Prostate gland (tissue), 2 donors: ENCODE data around the gene ADAMTS2. TPM values are rescaled to one million over a fixed set of nuclear protein-coding genes. Genes with fewer than 3 reads are reported as not detected.

ENCODE experiments used
- DNase-seq: peaks from one replicate; pipeline ENCODE4 v3.0.0-alpha.2; 2019; ENCODE audit warnings: low spot score
- H3K27ac ChIP-seq, 2 donors: fragments of 200-600 bp; sonication (generic); 2 replicates each; pipeline ENCODE4 v1.5.1; 2017 to 2019
- H3K27me3 ChIP-seq: fragments of 200-600 bp; sonication (generic); replicated peaks from 2 replicates; pipeline ENCODE4 v1.5.1; 2019; ENCODE audit not compliant: insufficient read depth
- H3K36me3 ChIP-seq, 2 donors: fragments of 200-600 bp; sonication (generic); 1 replicate in 1 of 2; 2 replicates in 1 of 2; pipeline versions ENCODE4 v1.5.1 to v1.8.1; 2017 to 2019
- H3K4me1 ChIP-seq: fragments of 200-600 bp; sonication (generic); replicated peaks from 2 replicates; pipeline ENCODE4 v1.5.1; 2019
- H3K4me3 ChIP-seq, 2 donors: fragments of 200-600 bp; sonication (generic); 2 replicates each; pipeline ENCODE4 v1.5.1; 2017 to 2019
- H3K9me3 ChIP-seq: fragments of 200-600 bp; sonication (generic); 2 replicates; pipeline ENCODE4 v1.5.1; 2017
- CTCF ChIP-seq, 4 experiments: fragments of 200-600 bp in 2 of 4; fragments of 450-650 bp in 2 of 4; sonication (generic) in 2 of 4; IDR thresholded peaks; 1 replicate in 3 of 4; 2 replicates in 1 of 4; pipeline ENCODE4 v1.5.1; 2016 to 2019; ENCODE audit warnings: antibody characterized with exemption in 4 of 4, mild to moderate bottlenecking in 2 of 4, moderate library complexity in 2 of 4
- POLR2A ChIP-seq: fragments of 450-650 bp; IDR thresholded peaks from one replicate; pipeline ENCODE4 v1.6.1; 2016; ENCODE audit warnings: antibody characterized with exemption, mild to moderate bottlenecking
- POLR2AphosphoS5 ChIP-seq: sonication (generic); formaldehyde crosslinking; IDR thresholded peaks from one replicate; pipeline ENCODE4 v1.6.1; 2017; ENCODE audit warnings: antibody characterized with exemption
- WGBS: methylation state at CpG from one replicate; pipeline ENCODE4 v1.1.5; 2018; 5-methylcytosine and 5-hydroxymethylcytosine counted together
- intact Hi-C: fragments of 100-400 bp; cut with DNase I; formaldehyde crosslinking; loops from one replicate; pipeline ENCODE4 v1.14.2; 2022
- total RNA-seq, 2 donors: library from RNA; depleted of rRNA; stranded (reverse); fragments of >200 nt; gene quantifications; one replicate each; pipeline ENCODE4 v1.1.0, GENCODE V29; 2016

Gene ADAMTS2
- total RNA-seq, 2 donors from 2014 or later: 2.0 to 20.3 TPM

GRCh38 chr5:179231309-179231708 is 114.0 kb downstream of the ADAMTS2 start:
- Histone ChIP-seq H3K9me3 (no peaks in the 10 kb centered on the region), H3K27ac (no peak overlapping the region), H3K27me3 (no peaks in the 10 kb centered on the region), H3K4me1 (no peaks in the 10 kb centered on the region), H3K4me3 (no peak overlapping the region), H3K36me3 (no peaks in the 10 kb centered on the region)
- no peak for DNase-seq
- WGBS: 79% methylated on average over 14 of the region's 14 CpGs
- TF ChIP-seq POLR2AphosphoS5 (no peak), CTCF (IDR thresholded peaks at IDR 0.05) (no peak), POLR2A (no peak)
- intact Hi-C loops: no loop called here

- Histone ChIP-seq H3K4me1 (no peaks in the 10 kb centered on the region), H3K27ac (no peak overlapping the region), H3K36me3 (no peaks in the 10 kb centered on the region), H3K9me3 (no peaks in the 10 kb centered on the region), H3K27me3 (no peaks in the 10 kb centered on the region), H3K4me3 (no peak overlapping the region)
- intact Hi-C loops: no loop called here
- WGBS: 78% methylated on average over 9 of the region's 9 CpGs
- TF ChIP-seq POLR2AphosphoS5 (no peak), POLR2A (no peak), CTCF (IDR thresholded peaks at IDR 0.05) (no peak)
- no peak for DNase-seq
These were observed 115.2 kb downstream of the ADAMTS2 start for GRCh38 chr5:179230061-179230461.

- TF ChIP-seq POLR2A: no peak
- Histone ChIP-seq H3K4me3 (no peak overlapping the region), H3K27ac (no peak overlapping the region), H3K36me3 (no peaks in the 10 kb centered on the region), H3K4me1 (no peaks in the 10 kb centered on the region), H3K9me3 (no peaks in the 10 kb centered on the region), H3K27me3 (no peaks in the 10 kb centered on the region)
- intact Hi-C loops: no loop called here
- WGBS: 84% methylated on average over 10 of the region's 20 CpGs
- no peak for DNase-seq
These were observed 115.9 kb downstream of the ADAMTS2 start for GRCh38 chr5:179229331-179229831.

- DNase-seq: no peak
- H3K27me3 ChIP-seq: no peaks in the 10 kb centered on the region
- WGBS: 74% methylated on average over 20 of the region's 20 CpGs
- no peak overlapping the region for H3K4me3 ChIP-seq
- H3K36me3 ChIP-seq: no peaks in the 10 kb centered on the region
- intact Hi-C loops: no loop called here
- TF ChIP-seq POLR2AphosphoS5 (no peak), CTCF (IDR thresholded peaks at IDR 0.05) (no peak), POLR2A (no peak)
- no peaks in the 10 kb centered on the region for H3K4me1 ChIP-seq
- H3K9me3 ChIP-seq: no peaks in the 10 kb centered on the region
- H3K27ac ChIP-seq: no peak overlapping the region
These were observed 116.7 kb downstream of the ADAMTS2 start for GRCh38 chr5:179228341-179229121.

- 72% methylated on average over 17 of the region's 17 CpGs for WGBS
These were observed 117.5 kb downstream of the ADAMTS2 start for GRCh38 chr5:179227580-179228311.

More at GRCh38 chr5:179227580-179228311, 117.5 kb downstream of the ADAMTS2 start:
- intact Hi-C loops: no loop called here
- H3K36me3 ChIP-seq: no peaks in the 10 kb centered on the region
- no peaks in the 10 kb centered on the region for H3K9me3 ChIP-seq
- H3K27ac ChIP-seq: no peak overlapping the region
- no peaks in the 10 kb centered on the region for H3K27me3 ChIP-seq
- TF ChIP-seq POLR2AphosphoS5: no peak
- no peak for TF ChIP-seq CTCF (IDR thresholded peaks at IDR 0.05)
- TF ChIP-seq POLR2A: no peak
- DNase-seq: no peak
- no peak overlapping the region for H3K4me3 ChIP-seq
- H3K4me1 ChIP-seq: no peaks in the 10 kb centered on the region
